HG03558 (cell line): ENCODE results near the gene GAL3ST3.

Experiments
- ATAC-seq: cut with Tn5 transposase; IDR thresholded peaks from one replicate; pipeline ENCODE4 v1.9.1; 2021; ENCODE audit warnings: moderate number of reproducible peaks; ENCODE audit not compliant: unreplicated experiment; ENCODE audit errors: extremely low read depth

GAL3ST3 gene

DNA sequence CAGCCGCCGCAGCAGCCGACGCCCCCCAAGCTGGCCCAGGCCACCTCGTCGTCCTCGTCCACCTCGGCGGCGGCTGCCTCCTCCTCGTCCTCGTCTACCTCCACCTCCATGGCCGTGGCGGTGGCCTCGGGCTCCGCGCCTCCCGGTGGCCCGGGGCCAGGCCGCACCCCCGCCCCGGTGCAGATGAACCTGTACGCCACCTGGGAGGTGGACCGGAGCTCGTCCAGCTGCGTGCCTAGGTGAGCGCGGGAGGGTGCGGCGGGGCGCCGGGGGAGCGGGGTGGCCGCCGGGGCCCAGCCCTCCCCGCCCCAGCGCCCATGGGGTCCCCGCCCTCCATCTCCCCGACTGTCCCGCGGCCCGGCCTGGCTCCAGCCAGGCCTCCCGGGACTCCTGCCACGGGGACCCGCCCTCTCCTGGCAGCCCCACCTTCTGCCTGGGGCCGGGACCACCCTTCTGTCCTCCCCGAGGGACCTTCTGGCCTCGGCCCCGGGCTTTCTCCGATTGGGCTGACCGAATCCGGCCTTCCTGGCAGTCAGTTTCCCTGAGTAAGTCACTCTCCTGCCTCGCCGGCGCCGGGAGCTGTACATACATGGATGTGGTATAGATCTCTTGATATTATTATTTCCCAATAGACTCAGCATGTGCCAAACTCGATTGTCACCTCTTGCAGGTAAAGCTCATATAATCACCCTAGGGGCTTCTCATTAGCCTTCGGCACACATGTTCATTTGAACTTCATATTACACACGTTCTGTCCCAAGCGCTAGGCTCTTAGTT lies 21.8 kb upstream of the GAL3ST3 start:
- no peak for ATAC-seq

GRCh38 chr11:66069715-66070603 lies 21.0 kb upstream of the GAL3ST3 start, which contains the start of gene PACS1:
PACS1 (plus strand) TSS chr11:66070272; CDS start chr11:66070487, 215 bp downstream.
- no peak for ATAC-seq

- ATAC-seq: no peak
These were observed 20.2 kb upstream of the GAL3ST3 start for GRCh38 chr11:66068923-66069714.

- no peak for ATAC-seq
These were observed 19.3 kb upstream of the GAL3ST3 start for GRCh38 chr11:66068154-66068821.

DNA sequence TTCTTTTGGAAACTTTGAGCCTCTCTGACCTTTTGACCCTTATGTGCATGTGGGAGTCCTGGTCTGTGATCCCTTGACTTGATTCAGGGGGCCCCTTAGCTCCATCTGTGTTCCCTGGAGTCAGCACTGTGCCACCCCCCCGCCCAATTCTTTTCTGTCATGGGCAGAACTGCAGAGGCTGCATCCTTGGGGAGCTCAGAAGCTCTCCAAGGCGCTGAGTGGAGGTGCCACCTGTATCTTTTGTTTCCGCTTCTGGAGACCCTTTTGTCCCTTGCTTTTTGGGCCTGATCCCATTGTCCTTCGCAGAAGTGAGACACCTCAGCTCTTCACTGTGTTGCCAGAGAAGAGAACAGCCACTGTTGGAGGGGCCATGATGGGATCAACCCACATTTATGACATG lies 18.7 kb upstream of the GAL3ST3 start:
- ATAC-seq: no peak

DNA sequence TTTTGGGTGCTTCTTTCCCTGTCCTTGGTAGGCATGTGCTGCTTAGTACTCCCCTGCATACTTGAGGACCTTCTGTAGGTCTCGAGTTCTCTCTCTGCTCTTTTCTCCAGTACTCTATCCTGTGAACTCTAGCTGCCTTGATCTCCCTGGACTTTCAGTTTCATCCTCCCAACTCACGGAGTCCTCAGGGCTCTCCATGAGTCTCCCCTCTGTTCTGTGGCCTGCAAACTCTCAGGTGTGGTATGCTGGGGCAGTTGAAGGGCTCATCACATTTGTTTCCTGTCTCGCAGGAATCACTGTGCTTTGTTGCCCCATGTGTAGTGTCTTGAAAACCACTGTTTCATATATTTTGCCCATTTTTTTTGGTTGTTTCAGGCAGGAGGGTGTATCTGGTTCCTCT lies 17.8 kb upstream of the GAL3ST3 start:
- ATAC-seq: no peak

DNA sequence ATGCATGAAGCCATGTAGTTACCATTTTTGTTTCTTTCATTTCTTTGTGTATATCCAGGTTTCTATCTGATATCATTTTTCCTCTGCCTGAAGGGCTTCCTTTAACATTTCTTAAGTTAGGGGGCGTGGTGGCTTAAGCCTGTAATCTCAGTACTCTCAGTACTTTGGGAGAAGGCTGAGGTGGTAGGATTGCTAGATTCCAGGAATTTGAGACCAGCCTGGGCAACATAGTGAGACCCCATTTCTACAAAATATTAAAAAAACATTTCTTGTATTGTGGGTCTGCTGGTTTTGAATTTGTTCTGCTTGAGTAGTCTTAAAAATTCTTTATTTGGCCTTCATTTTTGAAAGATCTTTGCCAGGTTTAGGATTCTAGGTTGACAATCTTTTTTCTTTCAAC lies 15.6 kb upstream of the GAL3ST3 start:
- no peak for ATAC-seq

GRCh38 chr11:66063900-66064299 lies 14.9 kb upstream of the GAL3ST3 start:
- no peak for ATAC-seq

DNA sequence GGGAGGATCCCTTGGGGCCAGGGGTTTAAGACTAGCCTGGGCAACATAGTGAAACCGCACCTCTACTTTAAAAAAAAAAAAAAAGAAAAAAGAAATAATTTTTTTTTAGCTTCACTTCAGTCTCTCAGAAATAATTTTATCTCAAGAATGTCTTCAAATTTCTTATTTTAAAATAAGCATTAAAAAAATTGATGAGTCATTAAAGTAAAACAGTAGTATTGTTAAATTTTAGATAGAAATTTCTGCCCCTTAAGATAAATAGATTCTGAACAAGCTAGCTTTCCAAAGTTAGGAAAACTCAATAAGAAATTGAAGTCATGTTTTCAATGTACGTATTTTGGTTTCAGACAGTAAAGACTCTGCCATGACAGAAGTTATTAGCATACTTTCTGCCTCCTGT lies 13.4 kb upstream of the GAL3ST3 start:
- ATAC-seq: no peak

DNA sequence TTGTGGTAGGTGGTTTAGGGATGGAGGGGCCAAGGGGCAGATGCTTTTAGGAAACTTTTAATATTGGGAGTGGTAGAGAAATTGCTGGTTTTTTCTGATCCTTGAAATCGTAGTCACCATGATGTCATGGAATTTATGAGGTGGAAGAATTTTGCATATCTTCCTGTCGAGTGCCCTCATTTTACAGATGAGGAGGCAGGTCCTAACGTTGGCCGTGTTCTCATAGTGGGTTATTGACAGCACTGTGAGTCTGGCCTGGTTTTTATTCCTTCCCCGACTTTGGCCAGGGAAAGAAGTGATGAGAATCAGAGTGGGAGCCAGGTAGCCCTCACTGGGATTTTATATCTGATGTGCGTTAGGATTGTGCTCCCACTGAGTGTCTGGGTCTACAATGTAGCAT lies 12.3 kb upstream of the GAL3ST3 start:
- no peak for ATAC-seq

GRCh38 chr11:66059966-66060680 lies 11.2 kb upstream of the GAL3ST3 start:
- ATAC-seq: no peak

- no peak for ATAC-seq
These were observed 7.5 kb upstream of the GAL3ST3 start for GRCh38 chr11:66056501-66056900.

GRCh38 chr11:66055021-66055420 lies 6.1 kb upstream of the GAL3ST3 start:
- no peak for ATAC-seq

GRCh38 chr11:66052664-66052982 lies 3.7 kb upstream of the GAL3ST3 start:
- ATAC-seq: no peak

GRCh38 chr11:66051766-66052663 lies 3.1 kb upstream of the GAL3ST3 start, which contains the start of gene SF3B2:
SF3B2 (plus strand) TSS chr11:66052364; CDS start chr11:66052385, 21 bp downstream.
- peak; percentile 75 for ATAC-seq

GRCh38 chr11:66051371-66051765 lies 2.4 kb upstream of the GAL3ST3 start:
- no peak for ATAC-seq

GRCh38 chr11:66050581-66051231 lies 1.7 kb upstream of the GAL3ST3 start:
- ATAC-seq: no peak
